NT2/D1 (cell line): Measurements from ENCODE around the gene LTF.

Source experiments
- DNase-seq: peaks from one replicate; pipeline ENCODE4 v3.0.0-alpha.2; 2011; ENCODE audit warnings: low read depth, low spot score
- H3K27me3 ChIP-seq: 2 replicates; pipeline ENCODE4 v1.6.0; 2011; ENCODE audit warnings: mild to moderate bottlenecking; ENCODE audit not compliant: insufficient read length, insufficient read depth
- H3K36me3 ChIP-seq: 2 replicates; pipeline ENCODE4 v1.6.1; 2011; ENCODE audit warnings: mild to moderate bottlenecking, low read length, mixed read lengths; ENCODE audit not compliant: insufficient read depth, insufficient read length
- H3K4me1 ChIP-seq: 2 replicates; pipeline ENCODE4 v1.5.1; 2011; ENCODE audit not compliant: insufficient read depth, insufficient read length
- H3K4me3 ChIP-seq: 2 replicates; pipeline ENCODE4 v1.5.1; 2011; ENCODE audit warnings: low read depth; ENCODE audit not compliant: insufficient read length
- H3K9ac ChIP-seq: 2 replicates; pipeline ENCODE4 v1.6.0; 2011; ENCODE audit warnings: low read depth; ENCODE audit not compliant: insufficient read length
- H3K9me3 ChIP-seq: 2 replicates; pipeline ENCODE4 v1.5.1; 2011; ENCODE audit warnings: mild to moderate bottlenecking, low read length; ENCODE audit not compliant: insufficient read depth
- SUZ12 ChIP-seq: IDR thresholded peaks from 2 replicates; pipeline ENCODE4 v1.6.1; 2011; ENCODE audit not compliant: insufficient read length, insufficient read depth; ENCODE audit errors: extremely low read depth
- YY1 ChIP-seq: IDR thresholded peaks from 2 replicates; pipeline ENCODE4 v1.6.1; 2011; ENCODE audit not compliant: insufficient read length, insufficient read depth
- ZNF274 ChIP-seq: IDR thresholded peaks from 2 replicates; pipeline ENCODE4 v1.6.1; 2011; ENCODE audit warnings: mild to moderate bottlenecking, low read depth, low read length

Gene LTF

GRCh38 chr3:46419816-46420215 is 44.9 kb downstream of the LTF start:
- Histone ChIP-seq H3K9me3 (no peaks in the 10 kb centered on the region), H3K4me1 (peaks cover 14% of the 10 kb centered on the region), H3K4me3 (no peak overlapping the region), H3K36me3 (no peaks in the 10 kb centered on the region), H3K9ac (no peak overlapping the region), H3K27me3 (no peaks in the 10 kb centered on the region)
- no peak for DNase-seq
- no peak for TF ChIP-seq YY1
- TF ChIP-seq ZNF274: no peak
- no peak for TF ChIP-seq SUZ12

DNA sequence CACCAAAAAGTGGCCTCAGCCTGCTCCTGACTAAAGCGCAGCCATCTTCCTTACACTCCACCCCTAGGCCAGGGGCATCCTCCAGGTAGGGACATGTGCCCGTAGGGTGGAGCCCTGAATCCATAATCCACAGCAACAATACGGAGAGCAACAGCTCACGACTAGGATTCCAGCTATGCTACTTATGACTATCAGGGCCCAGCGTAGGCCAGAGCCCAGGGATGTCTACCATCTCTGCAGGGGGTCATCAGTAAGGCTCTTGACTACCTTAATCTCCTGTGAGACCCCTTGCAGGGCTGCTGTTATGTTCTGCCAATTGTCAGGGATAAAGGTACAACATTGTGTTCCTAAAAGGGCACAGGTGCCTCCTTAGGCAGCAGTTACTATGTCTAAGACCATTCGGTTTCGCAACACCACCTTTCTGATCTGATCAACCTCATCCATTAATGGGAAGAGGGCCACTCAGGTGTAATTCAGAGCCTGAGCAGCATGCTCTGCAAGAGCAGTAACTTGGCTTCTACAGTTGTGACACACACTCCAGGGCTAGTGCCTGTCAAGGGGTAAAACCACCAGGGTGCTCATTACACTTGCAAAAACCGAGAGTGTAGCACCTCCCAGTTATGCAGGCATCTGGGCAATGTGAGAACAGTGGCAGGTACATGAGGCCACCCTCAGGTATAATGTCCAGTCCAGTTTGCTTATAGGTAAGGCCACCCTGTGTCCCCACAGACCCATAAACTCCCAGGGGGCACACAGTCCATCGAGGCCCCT is 46.7 kb downstream of the LTF start:
- Histone ChIP-seq H3K4me1 (peaks cover 14% of the 10 kb centered on the region), H3K27me3 (no peaks in the 10 kb centered on the region), H3K36me3 (no peaks in the 10 kb centered on the region), H3K4me3 (no peak overlapping the region), H3K9me3 (no peaks in the 10 kb centered on the region), H3K9ac (no peak overlapping the region)
- peak; percentile 13 for DNase-seq
- TF ChIP-seq YY1: no peak
- TF ChIP-seq SUZ12: no peak
- no peak for TF ChIP-seq ZNF274

- TF ChIP-seq ZNF274 (no peak), YY1 (no peak), SUZ12 (no peak)
- no peak overlapping the region for H3K9ac ChIP-seq
- no peak overlapping the region for H3K4me3 ChIP-seq
- peaks cover 11% of the 10 kb centered on the region for H3K4me1 ChIP-seq
- no peaks in the 10 kb centered on the region for H3K36me3 ChIP-seq
- H3K27me3 ChIP-seq: no peaks in the 10 kb centered on the region
- DNase-seq: no peak
- no peaks in the 10 kb centered on the region for H3K9me3 ChIP-seq
Observed at GRCh38 chr3:46416811-46417510, 47.7 kb downstream of the LTF start.

GRCh38 chr3:46416125-46416810 is 48.4 kb downstream of the LTF start:
- Histone ChIP-seq H3K36me3 (no peaks in the 10 kb centered on the region), H3K4me3 (no peak overlapping the region), H3K27me3 (no peaks in the 10 kb centered on the region), H3K9ac (no peak overlapping the region), H3K4me1 (peaks cover 11% of the 10 kb centered on the region), H3K9me3 (no peaks in the 10 kb centered on the region)
- TF ChIP-seq SUZ12 (no peak), YY1 (no peak), ZNF274 (no peak)
- DNase-seq: no peak

GRCh38 chr3:46414739-46415138 is 50.0 kb downstream of the LTF start:
- peaks cover 11% of the 10 kb centered on the region for H3K4me1 ChIP-seq
- no peaks in the 10 kb centered on the region for H3K9me3 ChIP-seq
- no peak for TF ChIP-seq YY1
- no peak for TF ChIP-seq ZNF274
- no peak for TF ChIP-seq SUZ12
- no peaks in the 10 kb centered on the region for H3K27me3 ChIP-seq
- no peak overlapping the region for H3K9ac ChIP-seq
- H3K36me3 ChIP-seq: no peaks in the 10 kb centered on the region
- no peak for DNase-seq
- H3K4me3 ChIP-seq: no peak overlapping the region

- Histone ChIP-seq H3K36me3 (no peaks in the 10 kb centered on the region), H3K9me3 (no peaks in the 10 kb centered on the region), H3K27me3 (no peaks in the 10 kb centered on the region), H3K4me3 (no peak overlapping the region), H3K9ac (no peak overlapping the region), H3K4me1 (peaks cover 11% of the 10 kb centered on the region)
- TF ChIP-seq SUZ12 (no peak), ZNF274 (no peak), YY1 (no peak)
- no peak for DNase-seq
Observed at GRCh38 chr3:46413951-46414350, 50.8 kb downstream of the LTF start.

DNA sequence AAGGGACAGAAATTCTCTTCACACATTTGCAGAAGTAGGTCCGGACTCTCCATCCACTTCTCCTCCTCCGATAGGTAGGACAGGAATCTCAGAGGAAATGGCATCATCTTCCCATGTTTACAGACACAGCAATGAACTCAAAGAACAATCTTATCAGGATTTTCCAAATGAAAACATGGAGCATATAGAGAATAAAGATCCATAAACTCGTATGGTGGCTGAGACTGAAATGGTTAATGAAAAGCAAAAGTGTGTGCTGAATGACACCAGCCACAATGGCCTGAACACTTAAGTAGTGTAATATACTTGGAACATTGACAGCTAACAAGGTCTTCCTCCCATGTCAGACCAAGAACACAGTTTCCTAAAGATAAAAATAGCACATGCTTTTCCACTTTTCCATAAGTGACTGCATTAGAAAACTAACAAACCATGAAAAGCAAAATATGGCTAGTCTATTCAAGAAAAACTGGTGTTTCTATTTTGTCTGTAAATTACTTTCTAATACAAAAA is 51.9 kb downstream of the LTF start:
- H3K9me3 ChIP-seq: no peaks in the 10 kb centered on the region
- H3K36me3 ChIP-seq: no peaks in the 10 kb centered on the region
- H3K9ac ChIP-seq: no peak overlapping the region
- no peak overlapping the region for H3K4me3 ChIP-seq
- no peaks in the 10 kb centered on the region for H3K27me3 ChIP-seq
- peaks cover 4% of the 10 kb centered on the region for H3K4me1 ChIP-seq
- DNase-seq: no peak
- TF ChIP-seq SUZ12 (no peak), ZNF274 (no peak), YY1 (no peak)
